SK-N-MC (cell line): ENCODE data around the gene FES.
"Not testable (repeated sequence)": the region's sequence is repeated elsewhere in the genome, so short reads cannot be mapped to it uniquely, and the experiment has no call there.

Experiments used
- DNase-seq: peaks from one replicate; pipeline ENCODE4 v3.0.0-alpha.2; 2011; ENCODE audit warnings: low read depth, low spot score
- H3K27ac ChIP-seq: fragments of 200-600 bp; sonication (generic); 2 replicates; pipeline ENCODE4 v1.5.1; 2016; ENCODE audit warnings: mixed run types
- H3K36me3 ChIP-seq: fragments of 200-600 bp; sonication (generic); 2 replicates; pipeline ENCODE4 v1.6.1; 2017; ENCODE audit warnings: antibody characterized with exemption, low read length, mixed read lengths; ENCODE audit not compliant: insufficient read depth
- H3K4me3 ChIP-seq: fragments of 200-600 bp; sonication (generic); 2 replicates; pipeline ENCODE4 v1.5.1; 2016
- H3K9ac ChIP-seq: fragments of 200-600 bp; sonication (generic); 2 replicates; pipeline ENCODE4 v1.8.0; 2017; ENCODE audit warnings: mixed run types, mixed read lengths; ENCODE audit not compliant: insufficient read length
- H3K9me3 ChIP-seq: fragments of 200-600 bp; sonication (generic); 2 replicates; pipeline ENCODE4 v1.6.1; 2017; ENCODE audit warnings: low read depth, mild to moderate bottlenecking, antibody characterized with exemption, low read length, moderate library complexity, mixed read lengths
- EZH2 ChIP-seq: fragments of 200-600 bp; sonication (generic); IDR thresholded peaks from one replicate; pipeline ENCODE4 v1.6.1; 2017; ENCODE audit warnings: antibody characterized with exemption
- FOXP2 ChIP-seq: optimal IDR thresholded peaks from 2 replicates; pipeline ENCODE3; 2011; ENCODE audit warnings: mild to moderate bottlenecking, moderate library complexity; ENCODE audit not compliant: insufficient read depth; ENCODE audit errors: extremely low read length, control extremely low read depth
- POLR2AphosphoS5 ChIP-seq: IDR thresholded peaks from 2 replicates; pipeline ENCODE4 v1.6.1; 2012; ENCODE audit warnings: mild to moderate bottlenecking, low read depth, low read length, borderline replicate concordance

Gene FES

GRCh38 chr15:90907051-90907660 is 22.9 kb downstream of the FES start:
- no peak overlapping the region for H3K4me3 ChIP-seq
- peaks cover 54% of the 10 kb centered on the region for H3K36me3 ChIP-seq
- DNase-seq = no peak

GRCh38 chr15:90907838-90908507 is 23.7 kb downstream of the FES start:
- Histone ChIP-seq H3K9me3 (no peaks in the 10 kb centered on the region), H3K4me3 (no peak overlapping the region), H3K36me3 (peaks cover 62% of the 10 kb centered on the region), H3K9ac (no peak overlapping the region), H3K27ac (0 out of 2 replicates have a peak overlapping the region, but pooled peaks have one; percentile 5)
- TF ChIP-seq EZH2 (no peak), FOXP2 (no peak), POLR2AphosphoS5 (no peak)
- DNase-seq = no peak

More at GRCh38 chr15:90907051-90907660, 22.9 kb downstream of the FES start:
- no peak for TF ChIP-seq FOXP2
- TF ChIP-seq POLR2AphosphoS5 = no peak
- TF ChIP-seq EZH2 = no peak
- H3K27ac ChIP-seq = no peak overlapping the region
- no peaks in the 10 kb centered on the region for H3K9me3 ChIP-seq
- no peak overlapping the region for H3K9ac ChIP-seq

GRCh38 chr15:90909449-90909848 is 25.1 kb downstream of the FES start:
- not testable (repeated sequence) for H3K4me3 ChIP-seq, H3K27ac ChIP-seq, DNase-seq, H3K9ac ChIP-seq, H3K9me3 ChIP-seq
- peaks cover 71% of the 10 kb centered on the region for H3K36me3 ChIP-seq

GRCh38 chr15:90909976-90910375 is 25.7 kb downstream of the FES start:
- Histone ChIP-seq H3K27ac (no peak overlapping the region), H3K9me3 (no peaks in the 10 kb centered on the region), H3K36me3 (peaks cover 75% of the 10 kb centered on the region), H3K9ac (no peak overlapping the region), H3K4me3 (no peak overlapping the region)
- no peak for TF ChIP-seq POLR2AphosphoS5
- no peak for TF ChIP-seq FOXP2
- TF ChIP-seq EZH2 = no peak
- no peak for DNase-seq

GRCh38 chr15:90910441-90911301 is 26.4 kb downstream of the FES start:
- no peak for TF ChIP-seq POLR2AphosphoS5
- TF ChIP-seq FOXP2 = no peak
- no peak for TF ChIP-seq EZH2
- H3K27ac ChIP-seq = no peak overlapping the region
- H3K36me3 ChIP-seq = peaks cover 74% of the 10 kb centered on the region
- H3K9ac ChIP-seq = no peak overlapping the region
- no peak overlapping the region for H3K4me3 ChIP-seq
- no peak for DNase-seq
- no peaks in the 10 kb centered on the region for H3K9me3 ChIP-seq

- Histone ChIP-seq H3K9me3 (no peaks in the 10 kb centered on the region), H3K27ac (no peak overlapping the region), H3K4me3 (no peak overlapping the region), H3K36me3 (peaks cover 73% of the 10 kb centered on the region), H3K9ac (no peak overlapping the region)
- no peak for DNase-seq
- TF ChIP-seq FOXP2 (no peak), POLR2AphosphoS5 (no peak), EZH2 (no peak)
These were observed 27.0 kb downstream of the FES start for GRCh38 chr15:90911302-90911623.

- TF ChIP-seq POLR2AphosphoS5 (no peak), FOXP2 (no peak), EZH2 (no peak)
- H3K4me3 ChIP-seq = no peak overlapping the region
- peaks cover 73% of the 10 kb centered on the region; the same call in 1 of the 2 replicates for H3K36me3 ChIP-seq
- H3K27ac ChIP-seq = no peak overlapping the region
- no peak overlapping the region for H3K9ac ChIP-seq
- no peaks in the 10 kb centered on the region for H3K9me3 ChIP-seq
- no peak for DNase-seq
These were observed 27.8 kb downstream of the FES start for GRCh38 chr15:90911906-90912769.

- Histone ChIP-seq H3K27ac (no peak overlapping the region), H3K36me3 (peaks cover 72% of the 10 kb centered on the region; the same call in 1 of the 2 replicates)
- TF ChIP-seq POLR2AphosphoS5 (no peak), EZH2 (no peak), FOXP2 (no peak)
These were observed 28.4 kb downstream of the FES start for GRCh38 chr15:90912770-90913075.

More at GRCh38 chr15:90912770-90913075, 28.4 kb downstream of the FES start:
- no peak for DNase-seq
- Histone ChIP-seq H3K4me3 (no peak overlapping the region), H3K9me3 (no peaks in the 10 kb centered on the region), H3K9ac (no peak overlapping the region)
